Measurements from ENCODE around the gene C2orf49. TPM values are rescaled to one million over a fixed set of nuclear protein-coding genes. Genes with fewer than 3 reads are reported as not detected.

The C2orf49 gene
- total RNA-seq, 1 experiment from 2014 or later, result 20.0 TPM

GRCh38 chr2:105297216-105297615, 40.1 kb upstream of the C2orf49 start:
- CTCF ChIA-PET, result interaction anchor here (0.5 kb wide), 1 partner anchor 60 kb away, joined by 14 read pairs; no protein-coding TSS in a partner anchor
- H3K27me3 ChIP-seq (ENCODE audit: control insufficient read depth, insufficient read depth, low read length), result no peaks in the 10 kb centered on the region
- DNase-seq (ENCODE audit: low read depth, low spot score) (no peak), ATAC-seq (no peak)
- intact Hi-C loops (cut with micrococcal nuclease; ENCODE audit: unreplicated experiment), result no loop called here
- no peaks in the 10 kb centered on the region for H3K4me1 ChIP-seq (ENCODE audit: control insufficient read depth, insufficient read depth, low read length)
- H3K36me3 ChIP-seq (ENCODE audit: control insufficient read depth, insufficient read depth, low read length), result peaks cover 9% of the 10 kb centered on the region
- in situ Hi-C loops (cut with HindIII; ENCODE audit: low pct_unique_long_range_greater_than_20kb, low sequenced_read_pairs), result no loop called here
- TF ChIP-seq POLR2AphosphoS5 (IDR thresholded peaks at IDR 0.05; ENCODE audit: low read depth, low read length) (no peak), CTCF (IDR thresholded peaks at IDR 0.05) (no peak), TCF7L2 (IDR thresholded peaks at IDR 0.05; ENCODE audit: low read depth, low read length) (no peak), SIN3A (IDR thresholded peaks at IDR 0.05; ENCODE audit: borderline replicate concordance, insufficient read depth, low read depth, low read length) (no peak), REST (IDR thresholded peaks at IDR 0.05; ENCODE audit: insufficient read depth in 1 of 2, low read depth in 2 of 2, low read length in 1 of 2) (no peak)
- BruUV-seq (replicated peaks), result no TSS peak
- no peak overlapping the region for H3K4me3 ChIP-seq (ENCODE audit: low read depth in 2 of 2, low read length in 2 of 2)
- H3K27ac ChIP-seq (ENCODE audit: low read length), result no peak overlapping the region
- no peaks in the 10 kb centered on the region for H3K9me3 ChIP-seq (ENCODE audit: control insufficient read depth, insufficient read depth, low read depth, low read length)
- POLR2A ChIA-PET, result no interaction called here

- H3K27ac ChIP-seq (ENCODE audit: low read length), result no peak overlapping the region
- no peaks in the 10 kb centered on the region for H3K27me3 ChIP-seq (ENCODE audit: control insufficient read depth, insufficient read depth, low read length)
- DNase-seq (ENCODE audit: low read depth, low spot score) (no peak), ATAC-seq (no peak)
- intact Hi-C loops (cut with micrococcal nuclease; ENCODE audit: unreplicated experiment), result no loop called here
- no peaks in the 10 kb centered on the region for H3K4me1 ChIP-seq (ENCODE audit: control insufficient read depth, insufficient read depth, low read length)
- no TSS peak for BruUV-seq (replicated peaks)
- POLR2A ChIA-PET, result no interaction called here
- in situ Hi-C loops (cut with HindIII; ENCODE audit: low pct_unique_long_range_greater_than_20kb, low sequenced_read_pairs), result no loop called here
- CTCF ChIA-PET, result interaction anchor here (0.5 kb wide), 1 partner anchor 61 kb away, joined by 14 read pairs; no protein-coding TSS in a partner anchor
- peaks cover 9% of the 10 kb centered on the region for H3K36me3 ChIP-seq (ENCODE audit: control insufficient read depth, insufficient read depth, low read length)
- no peak overlapping the region for H3K4me3 ChIP-seq (ENCODE audit: low read depth in 2 of 2, low read length in 2 of 2)
- no peaks in the 10 kb centered on the region for H3K9me3 ChIP-seq (ENCODE audit: control insufficient read depth, insufficient read depth, low read depth, low read length)
- no peak for TF ChIP-seq REST (IDR thresholded peaks at IDR 0.05; ENCODE audit: insufficient read depth in 1 of 2, low read depth in 2 of 2, low read length in 1 of 2)
- no peak for TF ChIP-seq TCF7L2 (IDR thresholded peaks at IDR 0.05; ENCODE audit: low read depth, low read length)
- no peak for TF ChIP-seq CTCF (IDR thresholded peaks at IDR 0.05)
- no peak for TF ChIP-seq SIN3A (IDR thresholded peaks at IDR 0.05; ENCODE audit: borderline replicate concordance, insufficient read depth, low read depth, low read length)
- no peak for TF ChIP-seq POLR2AphosphoS5 (IDR thresholded peaks at IDR 0.05; ENCODE audit: low read depth, low read length)
These were observed 39.3 kb upstream of the C2orf49 start for GRCh38 chr2:105298017-105298416.

Measured in Panc1 (cell line).